Esophagus muscularis mucosa (tissue), 4 donors: ENCODE data around the gene PGBD5. TPM values are rescaled to one million over a fixed set of nuclear protein-coding genes. Genes with fewer than 3 reads are reported as not detected.

Experiments used
- DNase-seq: peaks from one replicate; pipeline ENCODE4 v3.0.0-alpha.2; 2017; ENCODE audit errors: extremely low spot score
- H3K27ac ChIP-seq, 4 donors: fragments of 200-600 bp; sonication (generic); replicated peaks in 1 of 4; 1 replicate in 3 of 4; 2 replicates in 1 of 4; pipeline ENCODE4 v1.5.1; 2016 to 2019; ENCODE audit warnings: mild to moderate bottlenecking in 1 of 4
- H3K27me3 ChIP-seq, 4 donors: fragments of 200-600 bp; sonication (generic); one replicate each; pipeline versions ENCODE4 v1.5.1 to v1.6.0; 2016 to 2019
- H3K36me3 ChIP-seq, 4 donors: fragments of 200-600 bp; sonication (generic); one replicate each; pipeline ENCODE4 v1.5.1; 2016 to 2019
- H3K4me1 ChIP-seq, 4 donors: fragments of 200-600 bp; sonication (generic); one replicate each; pipeline ENCODE4 v1.5.1; 2016 to 2019
- H3K4me3 ChIP-seq, 4 donors: fragments of 200-600 bp; sonication (generic); 1 replicate in 2 of 4; 2 replicates in 2 of 4; pipeline ENCODE4 v1.5.1; 2016 to 2019; ENCODE audit warnings: mild to moderate bottlenecking in 4 of 4, moderate library complexity in 1 of 4
- H3K9me3 ChIP-seq, 4 donors: fragments of 200-600 bp; sonication (generic); 1 replicate in 3 of 4; 2 replicates in 1 of 4; pipeline ENCODE4 v1.5.1; 2016 to 2019
- CTCF ChIP-seq, 3 experiments: fragments of 200-600 bp in 2 of 3; fragments of 450-650 bp in 1 of 3; sonication (generic) in 2 of 3; IDR thresholded peaks; one replicate each; pipeline ENCODE4 v1.5.1; 2017 to 2019; ENCODE audit warnings: antibody characterized with exemption in 3 of 3, mild to moderate bottlenecking in 2 of 3, moderate library complexity in 1 of 3
- EP300 ChIP-seq: sonication (generic); formaldehyde crosslinking; IDR thresholded peaks from one replicate; pipeline ENCODE4 v1.6.1; 2017; ENCODE audit warnings: antibody characterized with exemption
- POLR2A ChIP-seq: fragments of 450-650 bp; IDR thresholded peaks from one replicate; pipeline ENCODE4 v1.6.1; 2017; ENCODE audit warnings: antibody characterized with exemption, moderate library complexity, mild to moderate bottlenecking, low read depth
- POLR2AphosphoS5 ChIP-seq, 2 donors: sonication (generic); formaldehyde crosslinking; IDR thresholded peaks; one replicate each; pipeline ENCODE4 v1.6.1; 2017; ENCODE audit warnings: antibody characterized with exemption in 2 of 2
- WGBS: methylation state at CpG from one replicate; pipeline ENCODE4 v1.1.5; 2018; 5-methylcytosine and 5-hydroxymethylcytosine counted together
- intact Hi-C: fragments of 100-400 bp; cut with DNase I; formaldehyde crosslinking; loops from one replicate; pipeline ENCODE4 v1.15.1; 2023
- total RNA-seq, 4 donors: library from RNA; depleted of rRNA; stranded (reverse); fragments of >200 nt; gene quantifications; one replicate each; pipeline versions ENCODE4 v1.1.0 to v1.2.1, GENCODE V29; 2016

PGBD5 gene
- total RNA-seq, 4 donors from 2014 or later, result 0.19 to 1.2 (median 0.62) TPM

- Histone ChIP-seq H3K4me3 (no peak overlapping the region), H3K27ac (no peak overlapping the region), H3K4me1 (peaks cover 0 to 5% (median under 1%) of the 10 kb centered on the region in 4 donors), H3K9me3 (no peaks in the 10 kb centered on the region), H3K27me3 (no peaks in the 10 kb centered on the region), H3K36me3 (no peaks in the 10 kb centered on the region)
- 96% methylated on average over 6 of the region's 6 CpGs for WGBS
- intact Hi-C loops, result no loop called here
- DNase-seq, result no peak
- TF ChIP-seq POLR2AphosphoS5 (IDR thresholded peaks at IDR 0.05), result no peak
- TF ChIP-seq EP300, result no peak
- TF ChIP-seq CTCF (IDR thresholded peaks at IDR 0.05), result no peak
- no peak for TF ChIP-seq POLR2A
Measured at GRCh38 chr1:230301822-230302221, 124.3 kb downstream of the PGBD5 start.

GRCh38 chr1:230301322-230301721, 124.8 kb downstream of the PGBD5 start:
- H3K9me3 ChIP-seq, result no peaks in the 10 kb centered on the region
- no peaks in the 10 kb centered on the region for H3K36me3 ChIP-seq
- no peak for DNase-seq
- H3K4me3 ChIP-seq, result no peak overlapping the region
- H3K4me1 ChIP-seq, result peaks cover 0 to 5% (median 0%) of the 10 kb centered on the region in 4 donors
- intact Hi-C loops, result no loop called here
- no peak overlapping the region for H3K27ac ChIP-seq
- 96% methylated on average over 8 of the region's 8 CpGs for WGBS
- H3K27me3 ChIP-seq, result no peaks in the 10 kb centered on the region
- TF ChIP-seq EP300 (no peak), POLR2A (no peak), POLR2AphosphoS5 (IDR thresholded peaks at IDR 0.05) (no peak)

GRCh38 chr1:230300322-230301301, 125.5 kb downstream of the PGBD5 start:
- intact Hi-C loops, result no loop called here
- Histone ChIP-seq H3K27ac (no peak overlapping the region), H3K36me3 (no peaks in the 10 kb centered on the region), H3K9me3 (no peaks in the 10 kb centered on the region), H3K4me1 (peaks cover 0 to 5% (median 0%) of the 10 kb centered on the region in 4 donors), H3K4me3 (no peak overlapping the region), H3K27me3 (no peaks in the 10 kb centered on the region)
- TF ChIP-seq EP300, result no peak
- TF ChIP-seq CTCF (IDR thresholded peaks at IDR 0.05), result no peak
- no peak for TF ChIP-seq POLR2A
- no peak for TF ChIP-seq POLR2AphosphoS5 (IDR thresholded peaks at IDR 0.05)
- WGBS, result 82% methylated on average over 12 of the region's 26 CpGs
- DNase-seq, result no peak

- intact Hi-C loops, result no loop called here
- no peak overlapping the region for H3K27ac ChIP-seq
- TF ChIP-seq POLR2A (no peak), EP300 (no peak), CTCF (IDR thresholded peaks at IDR 0.05) (no peak)
- no peaks in the 10 kb centered on the region for H3K9me3 ChIP-seq
- 70% methylated on average over 11 of the region's 15 CpGs for WGBS
- peaks cover 0 to 5% (median 0%) of the 10 kb centered on the region in 4 donors for H3K4me1 ChIP-seq
- H3K36me3 ChIP-seq, result no peaks in the 10 kb centered on the region
- no peaks in the 10 kb centered on the region for H3K27me3 ChIP-seq
- no peak overlapping the region for H3K4me3 ChIP-seq
- DNase-seq, result no peak
Measured at GRCh38 chr1:230299191-230300006, 126.7 kb downstream of the PGBD5 start.

GRCh38 chr1:230295367-230295766, 130.8 kb downstream of the PGBD5 start:
- intact Hi-C loops, result no loop called here
- Histone ChIP-seq H3K36me3 (no peaks in the 10 kb centered on the region), H3K27me3 (peaks cover 0 to 6% (median 0%) of the 10 kb centered on the region in 4 donors), H3K27ac (no peak overlapping the region), H3K9me3 (no peaks in the 10 kb centered on the region), H3K4me3 (no peak overlapping the region), H3K4me1 (no peaks in the 10 kb centered on the region)
- DNase-seq, result no peak
- TF ChIP-seq EP300, result no peak
- WGBS, result 86% methylated on average over 3 of the region's 3 CpGs
